Heart left ventricle (tissue), 16 donors: ENCODE results near the gene ATP6V1G2. TPM values are rescaled to one million over a fixed set of nuclear protein-coding genes. Genes with fewer than 3 reads are reported as not detected.

Experiments
- ATAC-seq, 4 donors: fragments of 200-7000 bp; cut with Tn5 transposase; one replicate each; pipeline ENCODE4 v1.9.1; 2020 to 2022; ENCODE audit warnings: moderate library complexity in 4 of 4, mild to moderate bottlenecking in 3 of 4, moderate number of reproducible peaks in 1 of 4
- DNase-seq, 5 donors: peaks; one replicate each; pipeline ENCODE4 v3.0.0-alpha.2; 2020
- H3K27ac ChIP-seq, 12 donors: fragments of 200-600 bp; sonication (generic) in 4 of 12; one replicate each; pipeline versions ENCODE4 v1.5.0 to v1.8.0; 2016 to 2022; ENCODE audit warnings: mild to moderate bottlenecking in 2 of 12
- H3K27me3 ChIP-seq, 9 donors: fragments of 200-600 bp; sonication (generic) in 2 of 9; one replicate each; pipeline versions ENCODE4 v1.5.1 to v1.8.0; 2016 to 2022; ENCODE audit warnings: mild to moderate bottlenecking in 3 of 9
- H3K36me3 ChIP-seq, 9 donors: fragments of 200-600 bp; sonication (generic) in 2 of 9; one replicate each; pipeline versions ENCODE4 v1.5.0 to v1.8.0; 2018 to 2022; ENCODE audit warnings: mild to moderate bottlenecking in 2 of 9
- H3K4me1 ChIP-seq, 12 donors: fragments of 200-600 bp; sonication (generic) in 4 of 12; one replicate each; pipeline versions ENCODE4 v1.5.0 to v1.8.0; 2016 to 2022; ENCODE audit warnings: mild to moderate bottlenecking in 3 of 12
- H3K4me3 ChIP-seq, 12 donors: fragments of 200-600 bp; sonication (generic) in 4 of 12; one replicate each; pipeline versions ENCODE4 v1.5.0 to v1.8.0; 2017 to 2022; ENCODE audit warnings: mild to moderate bottlenecking in 9 of 12, moderate library complexity in 4 of 12
- H3K9me3 ChIP-seq, 12 donors: fragments of 200-600 bp; sonication (generic) in 4 of 12; one replicate each; pipeline versions ENCODE4 v1.5.0 to v1.8.0; 2016 to 2022; ENCODE audit warnings: mild to moderate bottlenecking in 1 of 12
- CTCF ChIP-seq, 12 donors: fragments of 200-600 bp; sonication (generic) in 4 of 12; IDR thresholded peaks; one replicate each; pipeline versions ENCODE4 v1.5.0 to v1.8.0; 2018 to 2022; ENCODE audit warnings: antibody characterized with exemption in 12 of 12, mild to moderate bottlenecking in 5 of 12
- POLR2A ChIP-seq, 2 donors: fragments of 450-650 bp; IDR thresholded peaks; one replicate each; pipeline ENCODE4 v1.6.1; 2017; ENCODE audit warnings: antibody characterized with exemption in 2 of 2, mild to moderate bottlenecking in 2 of 2, moderate library complexity in 2 of 2
- whole genome bisulfite sequencing, 4 donors: extraction: QIAGEN DNeasy Blood & Tissue Kit in 2 of 4; methylation state at CpG; one replicate each; pipeline versions ENCODE4 v1.1.5 to v1.1.7; 2013 to 2018; 5-methylcytosine and 5-hydroxymethylcytosine counted together
- intact Hi-C, 10 donors: fragments of 100-400 bp; cut with DNase I; formaldehyde crosslinking; loops; one replicate each; pipeline versions ENCODE4 v1.11.1 to v1.14.2; 2022
- polyA plus RNA-seq, 2 donors: library from polyadenylated mRNA; stranded (reverse); fragments of 200-250 nt; gene quantifications; one replicate each; pipeline ENCODE4 v1.2.3, GENCODE V29; 2013
- total RNA-seq, 9 donors: library from RNA; depleted of rRNA in 2 of 9; stranded (reverse); fragments of >200 nt in 2 of 9; fragmentation: NEBNext Ultra II Directional in 3 of 9; extraction: Animal tissue kit (Norgen Biotek cat#: 25700) in 3 of 9; gene quantifications; one replicate each; pipeline versions ENCODE4 v1.1.0 to v1.2.4, GENCODE V29; 2016 to 2023
- donor health status: ischemic (EF 13 %, LVEDD 7.1; RV severe dilation, severe dysfunction).
- donor health status: healthy with polysubstance abuse.
- donor health status: DM: no; HTN: yes; CAD: no.
- donor health status: DM: no; HTN: no; CAD: no.
- donor health status: ischemic (EF 25% LVEDD 6.9; RV normal size, moderate dysfunction).
- donor health status: ischemic (EF 25% LVEDD 5.7; RV mildly dilated, moderate dysfunction).
- donor health status: healthy.
- donor health status: DM: yes; HTN: yes; CAD: no.
- donor health status: ischemic (EF 35%, LVEDD 5.7; RV mildly dilated, moderate dysfunction).
- donor health status: nonischemic (EF 11% LVEDD 7.7; RV severe dilation, severe dysfunction).
- donor health status: DM: yes; HTN: yes; CAD: no.
- donor health status: PGD.
- donor health status: ischemic (EF 29% LVEDD 5.4; RV normal size, mild dysfunction).
- donor health status: nonischemic (EF 23%, LVEDD 6.1; RV moderate dilation, normal function).

ATP6V1G2 gene
- total and polyA plus RNA-seq, 11 donors = 1.1 to 3.5 (median 1.4) TPM

GRCh38 chr6:31575952-31576685 is 29.7 kb upstream of the ATP6V1G2 start:
- Histone ChIP-seq H3K27me3 (no peaks in the 10 kb centered on the region), H3K9me3 (no peaks in the 10 kb centered on the region), H3K4me1 (peaks cover 0 to 53% (median 6%) of the 10 kb centered on the region in 12 donors), H3K4me3 (peak overlapping the region; percentile 28 to 74 (median 52)), H3K36me3 (peaks cover 0 to 10% (median 0%) of the 10 kb centered on the region in 9 donors), H3K27ac (peak overlapping the region in 11 of 12 donors; percentile 45 to 88 (median 73))
- ATAC-seq = no peak
- intact Hi-C loops = no loop called here
- no peak for TF ChIP-seq POLR2A (IDR thresholded peaks at IDR 0.05)
- TF ChIP-seq CTCF (IDR thresholded peaks at IDR 0.05) = no peak
- DNase-seq = no peak
- 60 to 64% (median 61%) methylated on average over 8 of the region's 8 CpGs for WGBS, 4 donors

GRCh38 chr6:31575335-31575901 is 29.0 kb upstream of the ATP6V1G2 start, which contains the start of gene TNF:
TSS of gene TNF (plus strand) at chr6:31575565. CDS start at chr6:31575742, 177 bp downstream.
- TF ChIP-seq CTCF (IDR thresholded peaks at IDR 0.05) (no peak), POLR2A (IDR thresholded peaks at IDR 0.05) (peak in 1 of 2 donors; percentile 75)
- H3K4me3 ChIP-seq = peak within 1 kb of the TSS; percentile 28 to 74 (median 52)
- H3K4me1 ChIP-seq = peaks cover 0 to 49% (median 3%) of the 10 kb centered on the region in 12 donors
- intact Hi-C loops = no loop called here
- DNase-seq (peak; percentile 60 to 70 (median 66)), ATAC-seq (peak; percentile 34 to 83 (median 57))
- H3K9me3 ChIP-seq = no peaks in the 10 kb centered on the region
- 50 to 60% (median 57%) methylated on average over 17 to 19 of the region's 19 CpGs for WGBS, 4 donors
- no peaks in the 10 kb centered on the region for H3K27me3 ChIP-seq
- peaks cover 0 to 10% (median 0%) of the 10 kb centered on the region in 9 donors for H3K36me3 ChIP-seq
- H3K27ac ChIP-seq = peak within 1 kb of the TSS; percentile 44 to 88 (median 72)

GRCh38 chr6:31574106-31575061 is 28.0 kb upstream of the ATP6V1G2 start:
- ATAC-seq (no peak), DNase-seq (no peak)
- Histone ChIP-seq H3K4me1 (peaks cover 0 to 42% (median 3%) of the 10 kb centered on the region in 12 donors), H3K4me3 (no peak overlapping the region), H3K27ac (peak overlapping the region in 11 of 12 donors; percentile 45 to 88 (median 73)), H3K27me3 (no peaks in the 10 kb centered on the region), H3K9me3 (no peaks in the 10 kb centered on the region), H3K36me3 (peaks cover 0 to 10% (median 0%) of the 10 kb centered on the region in 9 donors)
- intact Hi-C loops = no loop called here
- WGBS, 4 donors = 79 to 88% (median 82%) methylated on average over 14 of the region's 14 CpGs
- TF ChIP-seq CTCF (IDR thresholded peaks at IDR 0.05) (no peak), POLR2A (IDR thresholded peaks at IDR 0.05) (no peak)
